Glutamatergic neuron (in vitro differentiated cells): ENCODE measurements around the gene PFKM. TPM values are rescaled to one million over a fixed set of nuclear protein-coding genes. Genes with fewer than 3 reads are reported as not detected.
"Not testable (repeated sequence)": the region's sequence is repeated elsewhere in the genome, so short reads cannot be mapped to it uniquely, and the experiment has no call there.

Experiments used
- DNase-seq: peaks from one replicate; pipeline ENCODE4 v3.0.0; 2022
- H3K27ac Mint-ChIP-seq: one replicate; pipeline ENCODE4 v1.8.0; 2020; ENCODE audit warnings: mild to moderate bottlenecking, mixed read lengths, inconsistent platforms; ENCODE audit not compliant: unreplicated experiment
- H3K27me3 Mint-ChIP-seq: one replicate; pipeline ENCODE4 v1.8.0; 2020; ENCODE audit warnings: mild to moderate bottlenecking, moderate library complexity, mixed read lengths, inconsistent platforms; ENCODE audit not compliant: unreplicated experiment
- H3K36me3 Mint-ChIP-seq: one replicate; pipeline ENCODE4 v1.8.0; 2020; ENCODE audit warnings: mild to moderate bottlenecking, mixed read lengths, inconsistent platforms; ENCODE audit not compliant: unreplicated experiment
- H3K4me1 Mint-ChIP-seq: one replicate; pipeline ENCODE4 v1.8.0; 2020; ENCODE audit warnings: mild to moderate bottlenecking, low read depth, mixed read lengths, inconsistent platforms; ENCODE audit not compliant: unreplicated experiment
- H3K4me3 Mint-ChIP-seq: one replicate; pipeline ENCODE4 v1.8.0; 2020; ENCODE audit warnings: mild to moderate bottlenecking, mixed read lengths, inconsistent platforms; ENCODE audit not compliant: unreplicated experiment
- H3K9me3 Mint-ChIP-seq: one replicate; pipeline ENCODE4 v1.8.0; 2020; ENCODE audit warnings: mild to moderate bottlenecking, moderate library complexity, mixed read lengths, inconsistent platforms; ENCODE audit not compliant: unreplicated experiment
- total RNA-seq: library from RNA; stranded (reverse); fragmentation: NEBNext Ultra II Directional; extraction: Animal tissue kit (Norgen Biotek cat#: 25700); gene quantifications from one replicate; pipeline ENCODE4 v1.2.1, GENCODE V29; 2021; ENCODE audit not compliant: unreplicated experiment
- TF ChIP-seq, protein P1 (sequence below): fragments of 200-600 bp; sonication (generic); IDR thresholded peaks from one replicate; pipeline ENCODE4 v1.5.0; 2021; ENCODE audit not compliant: partially characterized antibody, unreplicated experiment

PFKM gene
- total RNA-seq, 1 donor from 2014 or later: 169 TPM

DNA sequence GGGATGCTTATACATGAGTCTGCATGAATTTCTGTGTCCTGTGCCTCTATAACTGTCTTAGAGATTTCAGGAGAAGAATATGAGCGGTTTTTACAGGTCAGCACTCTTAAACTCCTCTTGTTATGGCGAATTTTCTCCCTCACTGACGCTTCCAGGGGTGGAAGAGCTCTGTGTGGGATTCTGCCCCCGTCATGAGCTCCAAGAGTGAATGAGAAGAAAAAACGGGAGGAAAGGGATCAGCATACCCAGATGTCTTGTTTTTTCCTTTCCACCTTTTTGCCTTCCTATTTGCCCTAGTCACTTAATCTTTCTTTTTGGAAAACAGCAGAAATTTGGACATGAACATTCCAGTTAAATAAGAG, 651 bp downstream of the PFKM start:
- Mint-ChIP-seq H3K27ac (peak overlapping the region; percentile 81), H3K36me3 (no peaks in the 10 kb centered on the region), H3K4me3 (peak overlapping the region; percentile 98), H3K9me3 (peaks cover 2% of the 10 kb centered on the region), H3K27me3 (peaks cover 6% of the 10 kb centered on the region), H3K4me1 (peaks cover 9% of the 10 kb centered on the region)
- no peak for DNase-seq
- TF ChIP-seq, protein P1, sequence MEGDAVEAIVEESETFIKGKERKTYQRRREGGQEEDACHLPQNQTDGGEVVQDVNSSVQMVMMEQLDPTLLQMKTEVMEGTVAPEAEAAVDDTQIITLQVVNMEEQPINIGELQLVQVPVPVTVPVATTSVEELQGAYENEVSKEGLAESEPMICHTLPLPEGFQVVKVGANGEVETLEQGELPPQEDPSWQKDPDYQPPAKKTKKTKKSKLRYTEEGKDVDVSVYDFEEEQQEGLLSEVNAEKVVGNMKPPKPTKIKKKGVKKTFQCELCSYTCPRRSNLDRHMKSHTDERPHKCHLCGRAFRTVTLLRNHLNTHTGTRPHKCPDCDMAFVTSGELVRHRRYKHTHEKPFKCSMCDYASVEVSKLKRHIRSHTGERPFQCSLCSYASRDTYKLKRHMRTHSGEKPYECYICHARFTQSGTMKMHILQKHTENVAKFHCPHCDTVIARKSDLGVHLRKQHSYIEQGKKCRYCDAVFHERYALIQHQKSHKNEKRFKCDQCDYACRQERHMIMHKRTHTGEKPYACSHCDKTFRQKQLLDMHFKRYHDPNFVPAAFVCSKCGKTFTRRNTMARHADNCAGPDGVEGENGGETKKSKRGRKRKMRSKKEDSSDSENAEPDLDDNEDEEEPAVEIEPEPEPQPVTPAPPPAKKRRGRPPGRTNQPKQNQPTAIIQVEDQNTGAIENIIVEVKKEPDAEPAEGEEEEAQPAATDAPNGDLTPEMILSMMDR: no peak

- Mint-ChIP-seq H3K9me3 (no peaks in the 10 kb centered on the region), H3K4me1 (peaks cover 9% of the 10 kb centered on the region), H3K27ac (no peak overlapping the region), H3K4me3 (no peak overlapping the region), H3K27me3 (peaks cover 6% of the 10 kb centered on the region), H3K36me3 (no peaks in the 10 kb centered on the region)
- DNase-seq: no peak
- TF ChIP-seq, protein P1: no peak
These were observed 2.4 kb downstream of the PFKM start for GRCh38 chr12:48121522-48121921.

DNA sequence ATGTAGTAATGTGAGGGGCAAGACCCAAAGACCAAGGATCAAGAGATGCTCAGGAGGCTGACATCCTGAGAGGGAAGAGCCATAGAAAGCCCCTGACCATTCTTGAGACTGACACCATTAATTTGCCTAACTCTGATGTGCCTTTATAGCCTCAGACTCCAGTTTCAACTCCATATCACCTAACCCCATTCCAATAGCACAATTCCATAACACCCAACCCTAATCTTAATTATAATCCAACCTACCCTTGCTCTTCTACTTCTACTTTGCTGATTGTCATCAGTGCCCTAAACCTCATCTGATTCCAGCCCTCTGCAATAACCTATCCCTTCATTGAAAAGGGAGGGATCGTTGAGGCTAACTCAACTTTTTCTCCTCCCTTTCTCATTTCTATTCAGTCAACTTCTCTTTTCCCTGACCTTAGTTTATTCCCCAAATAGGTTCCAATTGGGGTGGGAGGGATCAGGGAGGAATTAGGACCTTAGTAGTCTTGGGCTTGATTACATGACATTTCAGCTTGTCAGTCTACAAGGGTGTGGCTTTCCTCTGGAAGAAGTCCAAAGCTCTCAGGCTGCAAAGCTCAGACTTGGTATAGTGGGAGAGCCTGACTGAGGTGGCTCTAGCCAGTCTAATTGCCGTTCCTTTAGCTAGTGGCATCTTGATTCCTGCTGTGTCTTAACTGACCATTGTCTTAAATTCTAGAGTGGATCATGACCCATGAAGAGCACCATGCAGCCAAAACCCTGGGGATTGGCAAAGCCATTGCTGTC, 3.1 kb downstream of the PFKM start:
- H3K27ac Mint-ChIP-seq: no peak overlapping the region
- no peak overlapping the region for H3K4me3 Mint-ChIP-seq
- TF ChIP-seq, protein P1: no peak
- no peak for DNase-seq
- H3K36me3 Mint-ChIP-seq: no peaks in the 10 kb centered on the region
- H3K4me1 Mint-ChIP-seq: peaks cover 9% of the 10 kb centered on the region
- H3K9me3 Mint-ChIP-seq: no peaks in the 10 kb centered on the region
- peaks cover 6% of the 10 kb centered on the region for H3K27me3 Mint-ChIP-seq

DNA sequence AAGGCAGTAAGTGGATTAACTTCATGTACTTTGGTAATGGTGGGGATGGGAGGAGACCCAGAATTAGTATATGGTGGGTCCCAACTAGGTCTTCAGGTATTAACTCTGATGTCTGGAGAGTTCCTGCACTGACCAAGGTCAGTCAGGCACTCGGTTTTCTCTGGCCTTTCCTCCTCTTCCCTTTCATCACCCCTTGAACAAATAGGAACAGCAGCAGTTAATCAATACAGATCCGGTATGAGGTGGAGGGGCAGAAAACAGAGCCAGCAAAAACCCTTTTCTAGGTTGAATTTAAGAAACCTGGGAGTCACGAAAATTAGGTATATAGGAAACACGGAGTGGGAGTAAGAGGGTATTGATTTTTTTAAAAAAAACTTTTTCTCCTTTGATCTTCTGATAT, 4.0 kb downstream of the PFKM start:
- no peak for DNase-seq
- Mint-ChIP-seq H3K27me3 (peaks cover 6% of the 10 kb centered on the region), H3K27ac (no peak overlapping the region), H3K36me3 (no peaks in the 10 kb centered on the region), H3K4me3 (no peak overlapping the region), H3K9me3 (no peaks in the 10 kb centered on the region), H3K4me1 (peaks cover 9% of the 10 kb centered on the region)
- TF ChIP-seq, protein P1: no peak

GRCh38 chr12:48125542-48125941, 6.4 kb downstream of the PFKM start:
- H3K27ac Mint-ChIP-seq, DNase-seq, H3K4me1 Mint-ChIP-seq, H3K27me3 Mint-ChIP-seq, H3K4me3 Mint-ChIP-seq, H3K36me3 Mint-ChIP-seq, H3K9me3 Mint-ChIP-seq: not testable (repeated sequence)
